HEK293 (cell line): Measurements from ENCODE around the gene HRAS.

Source experiments
- CTCF ChIA-PET: fragments of 350-600 bp; formaldehyde crosslinking; extraction: SDS; loops from one replicate; lab custom pipeline; 2021; ENCODE audit warnings: antibody characterized with exemption; lab: Yijun Ruan, JAX
- POLR2A ChIA-PET: fragments of 300-600 bp; formaldehyde crosslinking; extraction: SDS; loops from one replicate; lab custom pipeline; 2020; ENCODE audit warnings: antibody characterized with exemption, inconsistent platforms; lab: Yijun Ruan, JAX
- H3K27ac ChIP-seq: fragments of 200-500 bp; sonication (Bioruptor generic); 2 replicates; pipeline ENCODE4 v1.5.1; 2014; ENCODE audit warnings: low read depth, low read length, control low read depth, inconsistent platforms; ENCODE audit errors: extremely low read depth
- H3K36me3 ChIP-seq, 2 experiments: fragments of 200-500 bp in 1 of 2; sonication (Bioruptor generic) in 1 of 2; 1 replicate in 1 of 2; 2 replicates in 1 of 2; pipeline ENCODE4 v1.5.1; 2014 to 2017; ENCODE audit warnings: inconsistent platforms in 2 of 2, low read length in 2 of 2; ENCODE audit not compliant: control insufficient read depth in 2 of 2, insufficient read depth in 1 of 2
- H3K4me1 ChIP-seq: fragments of 200-500 bp; sonication (Bioruptor generic); 2 replicates; pipeline ENCODE4 v1.5.1; 2014; ENCODE audit warnings: mild to moderate bottlenecking, low read length, inconsistent platforms; ENCODE audit not compliant: control insufficient read depth, insufficient read depth
- H3K4me3 ChIP-seq: 2 replicates; pipeline ENCODE4 v1.5.1; 2011; ENCODE audit warnings: low read depth, mild to moderate bottlenecking, control low read depth, low read length, moderate library complexity
- H3K9me3 ChIP-seq: fragments of 200-500 bp; sonication (Bioruptor generic); 2 replicates; pipeline ENCODE4 v1.5.1; 2014; ENCODE audit warnings: low read depth, low read length, inconsistent platforms; ENCODE audit not compliant: control insufficient read depth, insufficient read depth
- ELK4 ChIP-seq: IDR thresholded peaks from 2 replicates; pipeline ENCODE4 v1.6.1; 2011; ENCODE audit warnings: mild to moderate bottlenecking, low read depth, low read length, borderline replicate concordance
- INSM2 ChIP-seq: fragments of 450-650 bp; formaldehyde crosslinking; IDR thresholded peaks from 2 replicates; pipeline ENCODE4 v1.5.1; 2016; ENCODE audit warnings: missing biosample characterization, missing genetic modification characterization
- KLF1 ChIP-seq: fragments of 450-650 bp; formaldehyde crosslinking; IDR thresholded peaks from 2 replicates; pipeline ENCODE4 v1.5.1; 2016; ENCODE audit warnings: missing biosample characterization, missing genetic modification characterization
- KLF8 ChIP-seq: fragments of 450-650 bp; formaldehyde crosslinking; IDR thresholded peaks from 2 replicates; pipeline ENCODE4 v1.5.1; 2016; ENCODE audit warnings: missing biosample characterization, missing genetic modification characterization
- MZF1 ChIP-seq: fragments of 450-650 bp; formaldehyde crosslinking; IDR thresholded peaks from 2 replicates; pipeline ENCODE4 v1.5.1; 2017; ENCODE audit warnings: missing biosample characterization, missing genetic modification characterization, borderline replicate concordance
- RBAK ChIP-seq: fragments of 450-650 bp; formaldehyde crosslinking; IDR thresholded peaks from 2 replicates; pipeline ENCODE4 v1.5.1; 2016; ENCODE audit warnings: missing biosample characterization, missing genetic modification characterization
- SETDB1 ChIP-seq: IDR thresholded peaks from one replicate; pipeline ENCODE4 v1.6.1; 2017; ENCODE audit warnings: mild to moderate bottlenecking, low read length, moderate library complexity, mixed read lengths; ENCODE audit not compliant: insufficient read length
- YY2 ChIP-seq: fragments of 450-650 bp; formaldehyde crosslinking; IDR thresholded peaks from 2 replicates; pipeline ENCODE4 v1.5.1; 2016; ENCODE audit warnings: missing biosample characterization, missing genetic modification characterization
- ZBTB20 ChIP-seq: fragments of 450-650 bp; formaldehyde crosslinking; IDR thresholded peaks from 2 replicates; pipeline ENCODE4 v1.5.1; 2016; ENCODE audit warnings: missing biosample characterization, missing genetic modification characterization
- ZFHX2 ChIP-seq: fragments of 450-650 bp; formaldehyde crosslinking; conservative IDR thresholded peaks from 2 replicates; pipeline ENCODE4 v1.5.1; 2016; ENCODE audit warnings: missing biosample characterization, missing genetic modification characterization
- ZFP69B ChIP-seq: fragments of 450-650 bp; formaldehyde crosslinking; IDR thresholded peaks from 2 replicates; pipeline ENCODE4 v1.5.1; 2016; ENCODE audit warnings: missing biosample characterization, missing genetic modification characterization
- ZNF121 ChIP-seq: fragments of 450-650 bp; formaldehyde crosslinking; IDR thresholded peaks from 2 replicates; pipeline ENCODE4 v1.5.1; 2016; ENCODE audit warnings: missing biosample characterization, missing genetic modification characterization
- ZNF16 ChIP-seq: fragments of 450-650 bp; formaldehyde crosslinking; IDR thresholded peaks from 2 replicates; pipeline ENCODE4 v1.5.1; 2016; ENCODE audit warnings: low read depth, missing biosample characterization, missing genetic modification characterization
- ZNF223 ChIP-seq: fragments of 450-650 bp; formaldehyde crosslinking; IDR thresholded peaks from 2 replicates; pipeline ENCODE4 v1.5.1; 2016; ENCODE audit warnings: missing biosample characterization, missing genetic modification characterization
- ZNF266 ChIP-seq: fragments of 450-650 bp; formaldehyde crosslinking; IDR thresholded peaks from 2 replicates; pipeline ENCODE4 v1.5.1; 2016; ENCODE audit warnings: missing biosample characterization, missing genetic modification characterization, low read depth
- ZNF280C ChIP-seq: fragments of 450-650 bp; formaldehyde crosslinking; IDR thresholded peaks from 2 replicates; pipeline ENCODE4 v1.5.1; 2016; ENCODE audit warnings: missing biosample characterization, missing genetic modification characterization
- ZNF302 ChIP-seq: fragments of 450-650 bp; formaldehyde crosslinking; IDR thresholded peaks from 2 replicates; pipeline ENCODE4 v1.5.1; 2016; ENCODE audit warnings: missing biosample characterization, missing genetic modification characterization, low read depth
- ZNF37A ChIP-seq: fragments of 450-650 bp; IDR thresholded peaks from 2 replicates; pipeline ENCODE4 v1.5.1; 2018; ENCODE audit warnings: missing biosample characterization, missing genetic modification characterization
- ZNF555 ChIP-seq: fragments of 450-650 bp; formaldehyde crosslinking; conservative IDR thresholded peaks from 2 replicates; pipeline ENCODE4 v1.5.1; 2017; ENCODE audit warnings: missing biosample characterization, mild to moderate bottlenecking, missing genetic modification characterization, inconsistent platforms
- ZNF585B ChIP-seq: fragments of 450-650 bp; formaldehyde crosslinking; IDR thresholded peaks from 2 replicates; pipeline ENCODE4 v1.5.1; 2016; ENCODE audit warnings: missing biosample characterization, missing genetic modification characterization
- ZNF621 ChIP-seq: fragments of 450-650 bp; formaldehyde crosslinking; IDR thresholded peaks from 2 replicates; pipeline ENCODE4 v1.5.1; 2017; ENCODE audit warnings: missing biosample characterization, missing genetic modification characterization
- ZNF654 ChIP-seq: fragments of 450-650 bp; formaldehyde crosslinking; IDR thresholded peaks from 2 replicates; pipeline ENCODE4 v1.5.1; 2016; ENCODE audit warnings: low read depth, missing biosample characterization, missing genetic modification characterization
- ZNF692 ChIP-seq: fragments of 450-650 bp; formaldehyde crosslinking; IDR thresholded peaks from 2 replicates; pipeline ENCODE4 v1.5.1; 2016; ENCODE audit warnings: missing biosample characterization, missing genetic modification characterization
- ZNF701 ChIP-seq: fragments of 450-650 bp; formaldehyde crosslinking; IDR thresholded peaks from 2 replicates; pipeline ENCODE4 v1.5.1; 2016; ENCODE audit warnings: missing biosample characterization, missing genetic modification characterization
- ZNF747 ChIP-seq: fragments of 450-650 bp; formaldehyde crosslinking; IDR thresholded peaks from 2 replicates; pipeline ENCODE4 v1.5.1; 2016; ENCODE audit warnings: missing biosample characterization, missing genetic modification characterization
- ZNF777 ChIP-seq: fragments of 450-650 bp; formaldehyde crosslinking; IDR thresholded peaks from 2 replicates; pipeline ENCODE4 v1.5.1; 2017; ENCODE audit warnings: missing biosample characterization, missing genetic modification characterization, borderline replicate concordance
- TF ChIP-seq, protein P1 (sequence below): fragments of 450-650 bp; formaldehyde crosslinking; IDR thresholded peaks from 2 replicates; pipeline ENCODE4 v1.5.1; 2016; ENCODE audit warnings: missing biosample characterization, missing genetic modification characterization

Gene HRAS

GRCh38 chr11:545171-545570, 9.8 kb upstream of the HRAS start:
- POLR2A ChIA-PET, result interaction anchor here (0.6 kb wide), 1 partner anchor 141 kb away, joined by 6 read pairs; no protein-coding TSS in a partner anchor
- H3K4me3 ChIP-seq, result no peak overlapping the region
- no peaks in the 10 kb centered on the region for H3K36me3 ChIP-seq
- CTCF ChIA-PET, result interaction anchor here (1.0 kb wide), 2 partner anchors 8 to 178 kb away, joined by 3 read pairs; no protein-coding TSS in a partner anchor
- H3K27ac ChIP-seq, result no peak overlapping the region
- TF ChIP-seq ZNF747 (tag by site-specific recombination), result no peak
- TF ChIP-seq ZNF266 (tag by site-specific recombination), result no peak
- TF ChIP-seq ZNF585B (tag by site-specific recombination), result no peak
- TF ChIP-seq KLF1 (tag by site-specific recombination), result no peak
- no peak for TF ChIP-seq YY2 (tag by site-specific recombination)
- H3K4me1 ChIP-seq, result no peaks in the 10 kb centered on the region
- no peaks in the 10 kb centered on the region for H3K9me3 ChIP-seq

DNA sequence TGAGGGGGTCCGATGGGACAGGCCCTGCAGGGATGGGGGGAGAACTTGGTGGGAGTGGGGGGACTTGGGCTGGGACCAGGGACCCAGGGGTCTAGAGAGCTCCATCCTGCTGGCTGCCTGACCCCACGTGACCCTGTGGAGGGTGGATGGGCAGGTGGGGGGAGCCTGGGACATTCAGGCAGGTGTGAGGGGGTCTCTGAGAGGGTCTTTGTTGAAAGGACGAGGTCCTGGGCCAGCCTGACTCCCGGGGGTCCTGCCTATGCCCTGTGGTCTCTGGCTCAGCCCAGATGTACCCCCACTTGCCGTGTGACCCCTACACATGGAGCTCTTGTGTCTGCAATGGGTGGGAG, 9.4 kb upstream of the HRAS start:
- no peak for TF ChIP-seq ZNF621
- no peak for TF ChIP-seq ZNF701 (tag by site-specific recombination)
- no peak for TF ChIP-seq ZNF555
- TF ChIP-seq ELK4, result no peak
- TF ChIP-seq ZNF654, result no peak
- no peak for TF ChIP-seq ZNF777
- TF ChIP-seq ZNF37A (tag by site-specific recombination), result no peak
- no peak for TF ChIP-seq ZFHX2 (tag by site-specific recombination)
- no peak for TF ChIP-seq ZBTB20 (tag by site-specific recombination)
- H3K9me3 ChIP-seq, result no peaks in the 10 kb centered on the region
- H3K36me3 ChIP-seq, result no peaks in the 10 kb centered on the region
- H3K4me3 ChIP-seq, result no peak overlapping the region
- POLR2A ChIA-PET, result no interaction called here
- no peaks in the 10 kb centered on the region for H3K4me1 ChIP-seq
- H3K27ac ChIP-seq, result no peak overlapping the region
- CTCF ChIA-PET, result interaction anchor here (1.0 kb wide), 2 partner anchors 9 to 179 kb away, joined by 3 read pairs; no protein-coding TSS in a partner anchor

DNA sequence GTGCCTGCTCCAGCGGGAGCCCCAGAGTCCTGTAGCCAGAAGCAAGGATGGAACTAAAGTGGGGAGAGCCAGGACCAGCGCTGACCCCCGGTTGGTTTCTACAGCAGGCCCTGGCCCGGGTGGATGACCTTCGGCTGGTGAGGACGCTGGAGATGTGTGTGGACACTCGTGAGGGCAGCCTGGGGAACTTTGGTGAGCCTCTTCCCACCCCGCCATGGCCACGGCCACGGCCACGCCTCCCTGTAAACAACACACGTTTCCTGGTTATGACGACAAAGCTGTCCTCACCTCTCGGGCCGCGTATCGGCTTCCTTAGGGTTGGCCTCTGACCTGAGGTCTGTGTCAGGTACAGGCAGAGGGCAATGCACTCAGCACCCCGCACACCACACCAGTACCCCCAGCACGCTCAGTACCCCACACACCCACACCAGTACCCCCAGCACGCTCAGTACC, 6.1 kb upstream of the HRAS start:
- Histone ChIP-seq H3K27ac (no peak overlapping the region), H3K9me3 (no peaks in the 10 kb centered on the region), H3K4me3 (no peak overlapping the region), H3K4me1 (no peaks in the 10 kb centered on the region), H3K36me3 (no peaks in the 10 kb centered on the region)
- POLR2A ChIA-PET, result no interaction called here
- CTCF ChIA-PET, result interaction anchor here (0.7 to 0.8 kb wide), 2 partner anchors 182 to 330 kb away, joined by 3 to 4 read pairs; no protein-coding TSS in a partner anchor
- no peak for TF ChIP-seq ZFP69B
- no peak for TF ChIP-seq INSM2 (tag by site-specific recombination)
- TF ChIP-seq ZNF121 (tag by site-specific recombination), result no peak
- TF ChIP-seq SETDB1, result no peak
- TF ChIP-seq ZNF302, result no peak
- no peak for TF ChIP-seq MZF1 (tag by site-specific recombination)
- no peak for TF ChIP-seq RBAK (tag by site-specific recombination)
- no peak for TF ChIP-seq ZNF223 (tag by site-specific recombination)
- TF ChIP-seq KLF8 (tag by site-specific recombination), result no peak
- TF ChIP-seq ZNF692 (tag by site-specific recombination), result no peak
- TF ChIP-seq, protein P1, sequence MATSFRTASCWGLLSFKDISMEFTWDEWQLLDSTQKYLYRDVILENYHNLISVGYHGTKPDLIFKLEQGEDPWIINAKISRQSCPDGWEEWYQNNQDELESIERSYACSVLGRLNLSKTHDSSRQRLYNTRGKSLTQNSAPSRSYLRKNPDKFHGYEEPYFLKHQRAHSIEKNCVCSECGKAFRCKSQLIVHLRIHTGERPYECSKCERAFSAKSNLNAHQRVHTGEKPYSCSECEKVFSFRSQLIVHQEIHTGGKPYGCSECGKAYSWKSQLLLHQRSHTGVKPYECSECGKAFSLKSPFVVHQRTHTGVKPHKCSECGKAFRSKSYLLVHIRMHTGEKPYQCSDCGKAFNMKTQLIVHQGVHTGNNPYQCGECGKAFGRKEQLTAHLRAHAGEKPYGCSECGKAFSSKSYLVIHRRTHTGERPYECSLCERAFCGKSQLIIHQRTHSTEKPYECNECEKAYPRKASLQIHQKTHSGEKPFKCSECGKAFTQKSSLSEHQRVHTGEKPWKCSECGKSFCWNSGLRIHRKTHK (tag by site-specific recombination), result no peak
- no peak for TF ChIP-seq ZNF280C (tag by site-specific recombination)
- no peak for TF ChIP-seq ZNF16 (tag by site-specific recombination)
